Measurements from ENCODE around the gene CRYZL1.

GRCh38 chr21:33658919-33659567 is 17.5 kb upstream of the CRYZL1 start:
- TF ChIP-seq CTCF (IDR thresholded peaks at IDR 0.05 in 4 of 5, conservative IDR thresholded peaks at IDR 0.05 in 1 of 5): no peak
- TF ChIP-seq POLR2A (IDR thresholded peaks at IDR 0.05): no peak
